C4-2B (cell line): Measurements from ENCODE around the gene QSOX2.

Experiments used
- CTCF ChIP-seq: fragments of 450-650 bp; conservative IDR thresholded peaks from 2 replicates; pipeline ENCODE4 v1.5.1; 2017; ENCODE audit warnings: mild to moderate bottlenecking
- ZFX ChIP-seq: fragments of 450-650 bp; IDR thresholded peaks from 2 replicates; pipeline ENCODE4 v1.6.1; 2017

- TF ChIP-seq CTCF (no peak), ZFX (no peak)
Measured at GRCh38 chr9:136169495-136169894, 76.1 kb downstream of the QSOX2 start.
